Type B pancreatic cell (in vitro differentiated cells): ENCODE measurements around the gene EEPD1. TPM values are rescaled to one million over a fixed set of nuclear protein-coding genes. Genes with fewer than 3 reads are reported as not detected.

Experiments used
- DNase-seq: peaks from one replicate; pipeline ENCODE4 v3.0.0; 2021; ENCODE audit warnings: mixed read lengths; ENCODE audit not compliant: unreplicated experiment; ENCODE audit errors: extremely low spot score
- H3K27ac Mint-ChIP-seq: 2 replicates; pipeline ENCODE4 v1.8.0; 2021; ENCODE audit warnings: mild to moderate bottlenecking, mixed read lengths
- H3K27me3 Mint-ChIP-seq: 2 replicates; pipeline ENCODE4 v1.8.0; 2021; ENCODE audit warnings: mixed read lengths
- H3K36me3 Mint-ChIP-seq: 2 replicates; pipeline ENCODE4 v1.8.0; 2021; ENCODE audit warnings: mixed read lengths
- H3K4me1 Mint-ChIP-seq: one replicate; pipeline ENCODE4 v1.8.0; 2021; ENCODE audit warnings: mixed read lengths; ENCODE audit not compliant: unreplicated experiment
- H3K4me3 Mint-ChIP-seq: 2 replicates; pipeline ENCODE4 v1.8.0; 2021; ENCODE audit warnings: mild to moderate bottlenecking, mixed read lengths
- H3K9me3 Mint-ChIP-seq: 2 replicates; pipeline ENCODE4 v1.8.0; 2021; ENCODE audit warnings: mixed read lengths
- total RNA-seq: library from RNA; stranded (reverse); gene quantifications from 2 replicates; pipeline ENCODE4 v1.2.1, GENCODE V29; 2021; ENCODE audit warnings: low replicate concordance
- TF ChIP-seq, protein P1 (sequence below): fragments of 200-600 bp; sonication (generic); conservative IDR thresholded peaks from 2 replicates; pipeline ENCODE4 v1.5.0; 2021; ENCODE audit warnings: antibody characterized with exemption, mild to moderate bottlenecking

EEPD1 gene
- total RNA-seq, 1 donor from 2014 or later, result 35.8 TPM

- DNase-seq, result no peak
- Mint-ChIP-seq H3K9me3 (no peaks in the 10 kb centered on the region), H3K4me1 (peaks cover 59% of the 10 kb centered on the region), H3K36me3 (no peaks in the 10 kb centered on the region), H3K27me3 (peaks cover 15% of the 10 kb centered on the region), H3K27ac (no peak overlapping the region), H3K4me3 (no peak overlapping the region)
- TF ChIP-seq, protein P1, sequence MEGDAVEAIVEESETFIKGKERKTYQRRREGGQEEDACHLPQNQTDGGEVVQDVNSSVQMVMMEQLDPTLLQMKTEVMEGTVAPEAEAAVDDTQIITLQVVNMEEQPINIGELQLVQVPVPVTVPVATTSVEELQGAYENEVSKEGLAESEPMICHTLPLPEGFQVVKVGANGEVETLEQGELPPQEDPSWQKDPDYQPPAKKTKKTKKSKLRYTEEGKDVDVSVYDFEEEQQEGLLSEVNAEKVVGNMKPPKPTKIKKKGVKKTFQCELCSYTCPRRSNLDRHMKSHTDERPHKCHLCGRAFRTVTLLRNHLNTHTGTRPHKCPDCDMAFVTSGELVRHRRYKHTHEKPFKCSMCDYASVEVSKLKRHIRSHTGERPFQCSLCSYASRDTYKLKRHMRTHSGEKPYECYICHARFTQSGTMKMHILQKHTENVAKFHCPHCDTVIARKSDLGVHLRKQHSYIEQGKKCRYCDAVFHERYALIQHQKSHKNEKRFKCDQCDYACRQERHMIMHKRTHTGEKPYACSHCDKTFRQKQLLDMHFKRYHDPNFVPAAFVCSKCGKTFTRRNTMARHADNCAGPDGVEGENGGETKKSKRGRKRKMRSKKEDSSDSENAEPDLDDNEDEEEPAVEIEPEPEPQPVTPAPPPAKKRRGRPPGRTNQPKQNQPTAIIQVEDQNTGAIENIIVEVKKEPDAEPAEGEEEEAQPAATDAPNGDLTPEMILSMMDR, result no peak
Observed at GRCh38 chr7:36278069-36278619, 125.1 kb downstream of the EEPD1 start.

- Mint-ChIP-seq H3K27me3 (peaks cover 15% of the 10 kb centered on the region), H3K27ac (peak overlapping the region; percentile 33), H3K4me3 (peak overlapping the region; percentile 35), H3K36me3 (no peaks in the 10 kb centered on the region), H3K9me3 (no peaks in the 10 kb centered on the region), H3K4me1 (peaks cover 54% of the 10 kb centered on the region)
- TF ChIP-seq, protein P1, result no peak
- no peak for DNase-seq
Observed at GRCh38 chr7:36278620-36279172, 125.6 kb downstream of the EEPD1 start.

DNA sequence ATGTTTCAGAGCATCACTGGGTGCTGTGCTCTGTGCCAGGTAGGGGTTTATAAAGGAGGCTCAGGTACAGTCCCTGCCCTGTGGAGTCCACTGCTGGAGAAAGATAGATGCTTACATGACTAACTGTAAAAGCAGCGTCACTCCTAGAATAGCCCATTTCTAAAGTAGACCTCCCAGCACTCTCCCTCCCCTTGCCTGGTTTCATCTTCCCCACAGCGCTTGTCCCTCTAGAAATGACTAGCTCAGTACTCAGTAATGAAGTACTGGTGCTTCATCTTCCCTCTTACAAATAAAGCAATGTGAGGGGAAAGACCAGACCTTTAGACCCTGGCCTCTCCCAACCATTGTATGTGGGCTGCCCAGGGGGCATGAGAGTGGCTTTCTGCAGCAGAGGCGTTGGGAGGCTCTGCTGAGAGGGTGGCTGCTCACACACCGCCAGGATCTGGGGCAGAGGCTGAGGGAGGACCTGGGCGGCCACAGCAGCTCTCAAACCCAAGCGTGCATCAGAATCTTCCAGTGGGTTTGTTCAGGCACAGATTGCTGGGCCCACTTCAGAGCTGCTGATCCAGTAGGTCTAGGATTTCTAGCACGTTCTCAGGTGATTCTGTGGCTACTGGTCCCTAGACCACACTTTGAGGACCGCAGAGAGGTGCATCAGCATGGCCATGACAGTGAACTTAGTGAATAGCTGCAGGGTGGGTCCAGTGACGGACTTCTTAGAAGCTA, 126.3 kb downstream of the EEPD1 start:
- DNase-seq, result no peak
- Mint-ChIP-seq H3K4me1 (peaks cover 54% of the 10 kb centered on the region), H3K4me3 (no peak overlapping the region), H3K9me3 (no peaks in the 10 kb centered on the region), H3K36me3 (no peaks in the 10 kb centered on the region), H3K27me3 (peaks cover 15% of the 10 kb centered on the region), H3K27ac (peak overlapping the region; percentile 54)
- TF ChIP-seq, protein P1, result no peak

- H3K9me3 Mint-ChIP-seq, result no peaks in the 10 kb centered on the region
- no peaks in the 10 kb centered on the region for H3K36me3 Mint-ChIP-seq
- no peak overlapping the region for H3K4me3 Mint-ChIP-seq
- TF ChIP-seq, protein P1, result no peak
- no peak for DNase-seq
- H3K27me3 Mint-ChIP-seq, result peaks cover 15% of the 10 kb centered on the region
- H3K27ac Mint-ChIP-seq, result peak overlapping the region; percentile 54
- peaks cover 48% of the 10 kb centered on the region for H3K4me1 Mint-ChIP-seq
Observed at GRCh38 chr7:36279926-36280315, 126.9 kb downstream of the EEPD1 start.

DNA sequence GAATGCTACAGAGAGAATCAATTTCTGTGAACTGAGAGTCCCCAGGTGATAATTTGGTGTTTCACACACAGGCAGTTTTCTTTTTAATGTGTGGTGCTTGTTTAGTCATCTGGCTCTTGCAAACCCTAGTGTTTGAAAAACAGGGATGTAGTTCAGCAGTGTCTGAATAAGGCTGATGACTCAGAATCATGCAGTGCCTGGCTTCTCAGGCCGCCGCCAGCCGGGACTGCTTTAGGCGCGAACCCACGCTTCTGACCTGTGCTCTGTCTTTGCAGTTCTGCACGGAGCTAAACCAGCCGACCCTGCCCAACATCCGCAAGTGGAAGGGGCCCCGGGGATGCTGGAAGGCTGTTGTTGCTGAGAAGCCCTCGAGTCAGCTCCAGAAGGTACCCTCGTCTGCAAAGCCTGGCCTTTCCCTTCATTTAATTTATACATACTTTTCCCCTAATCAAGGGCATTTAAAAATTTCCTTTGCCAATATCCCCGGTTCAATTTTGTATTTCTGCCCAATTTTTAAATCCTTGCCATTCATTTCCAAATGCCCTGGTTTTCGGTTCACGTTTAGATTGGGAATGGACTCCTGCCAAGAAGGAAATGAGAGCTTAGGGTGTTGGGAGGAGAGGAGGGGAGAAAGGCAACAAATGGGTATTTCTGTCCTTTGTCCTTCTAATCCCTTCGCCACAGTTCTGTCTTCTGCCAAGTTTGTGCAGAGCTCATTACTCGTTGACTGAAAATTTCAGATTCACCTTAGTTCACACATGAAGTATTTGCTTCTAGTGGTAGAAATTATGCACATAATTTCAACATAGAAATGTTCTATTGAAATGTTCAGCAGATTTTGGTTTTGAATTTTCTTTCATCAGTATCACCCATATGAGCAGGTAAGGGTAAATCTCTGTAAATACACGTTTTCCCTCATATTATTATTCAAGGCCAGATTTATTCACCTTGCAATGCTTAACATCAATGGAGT, 128.1 kb downstream of the EEPD1 start:
- peak overlapping the region; percentile 51 for H3K27ac Mint-ChIP-seq
- DNase-seq, result no peak

More for the DNA sequence above, 128.1 kb downstream of the EEPD1 start:
- TF ChIP-seq, protein P1, result no peak
- H3K36me3 Mint-ChIP-seq, result no peaks in the 10 kb centered on the region
- peaks cover 48% of the 10 kb centered on the region for H3K4me1 Mint-ChIP-seq
- peak overlapping the region; percentile 49 for H3K4me3 Mint-ChIP-seq
- H3K9me3 Mint-ChIP-seq, result no peaks in the 10 kb centered on the region
- peaks cover 15% of the 10 kb centered on the region for H3K27me3 Mint-ChIP-seq
